ENCODE results near the gene SLC22A17.
A peak's percentile ranks its signal among the peaks of the same experiment; 100 is the strongest.
"Not testable (repeated sequence)": the region's sequence is repeated elsewhere in the genome, so short reads cannot be mapped to it uniquely, and the experiment has no call there.

Gene SLC22A17

GRCh38 chr14:23327947-23328744 is 24.5 kb downstream of the SLC22A17 start:
- peak; percentile 78 for DNase-seq

DNA sequence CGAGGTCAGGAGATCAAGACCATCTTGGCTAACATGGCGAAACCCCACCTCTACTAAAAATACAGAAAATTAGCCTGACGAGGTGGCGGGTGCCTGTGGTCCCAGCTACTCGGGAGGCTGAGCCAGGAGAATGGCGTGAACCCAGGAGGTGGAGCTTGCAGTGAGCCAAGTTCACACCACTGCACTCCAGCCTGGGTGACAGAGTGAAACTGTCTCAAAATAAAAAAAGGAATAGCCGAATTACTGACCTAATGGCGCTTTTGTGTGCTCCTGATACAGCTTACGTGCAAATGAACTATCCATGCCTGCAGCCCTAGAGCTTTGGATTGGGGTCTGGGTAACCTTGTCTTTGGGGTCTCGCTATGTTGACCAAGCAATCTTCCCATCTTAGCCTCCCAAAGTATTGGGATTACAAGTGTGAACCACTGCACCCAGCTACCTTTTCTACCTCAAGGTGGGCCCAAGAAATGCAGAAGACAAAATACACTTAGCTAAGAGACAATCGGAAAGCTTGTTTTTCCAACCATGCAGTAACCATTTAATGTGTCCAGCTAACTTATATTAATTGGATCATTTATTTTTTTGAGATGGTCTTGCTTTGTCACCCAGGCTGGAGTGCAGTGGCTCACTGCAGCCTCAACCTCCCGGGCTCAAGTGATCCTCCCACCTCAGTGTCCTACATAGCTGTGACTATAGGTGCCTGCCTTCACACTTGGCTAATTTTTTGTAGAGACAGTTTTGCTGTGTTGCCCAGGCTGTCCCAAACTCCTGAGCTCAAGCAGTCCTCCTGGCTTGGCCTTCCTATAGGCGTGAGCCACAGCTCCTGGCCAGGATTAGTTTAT is 26.0 kb downstream of the SLC22A17 start:
- no peak for DNase-seq

GRCh38 chr14:23325746-23326145 is 26.9 kb downstream of the SLC22A17 start:
- DNase-seq = not testable (repeated sequence)

DNA sequence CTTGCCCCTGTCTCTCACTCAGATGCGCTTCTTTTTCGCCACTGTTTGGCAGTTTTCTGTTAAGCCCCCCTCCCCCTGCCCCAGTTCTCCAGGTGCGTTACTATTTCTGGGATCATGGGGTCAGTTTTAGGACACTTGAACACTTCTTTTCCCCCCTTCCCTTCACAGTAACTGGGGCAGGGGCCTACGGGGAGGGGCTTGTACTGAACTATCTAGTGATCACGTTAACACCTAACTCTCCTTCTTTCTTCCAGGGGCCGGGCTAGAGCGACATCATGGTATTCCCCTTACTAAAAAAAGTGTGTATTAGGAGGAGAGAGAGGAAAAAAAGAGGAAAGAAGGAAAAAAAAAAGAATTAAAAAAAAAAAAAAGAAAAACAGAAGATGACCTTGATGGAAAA is 27.7 kb downstream of the SLC22A17 start:
- DNase-seq = no peak

DNA sequence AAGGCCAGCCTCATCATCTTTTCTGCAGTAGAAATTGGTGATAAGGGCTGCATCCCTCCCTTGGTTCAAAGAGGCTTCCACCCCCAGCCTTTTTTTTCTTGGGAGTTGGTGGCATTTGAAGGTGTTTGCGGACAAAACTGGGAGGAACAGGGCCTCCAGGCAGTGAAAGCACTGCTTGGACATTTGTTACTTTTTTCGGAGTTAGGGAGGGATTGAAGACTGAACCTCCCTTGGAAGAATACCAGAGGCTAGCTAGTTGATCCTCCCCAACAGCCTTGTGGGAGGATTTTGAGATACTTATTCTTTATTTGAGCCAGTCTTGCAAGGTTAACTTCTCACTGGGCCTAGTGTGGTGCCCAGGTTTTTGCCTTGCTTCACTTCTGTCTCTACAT is 28.2 kb downstream of the SLC22A17 start:
- DNase-seq = no peak

DNA sequence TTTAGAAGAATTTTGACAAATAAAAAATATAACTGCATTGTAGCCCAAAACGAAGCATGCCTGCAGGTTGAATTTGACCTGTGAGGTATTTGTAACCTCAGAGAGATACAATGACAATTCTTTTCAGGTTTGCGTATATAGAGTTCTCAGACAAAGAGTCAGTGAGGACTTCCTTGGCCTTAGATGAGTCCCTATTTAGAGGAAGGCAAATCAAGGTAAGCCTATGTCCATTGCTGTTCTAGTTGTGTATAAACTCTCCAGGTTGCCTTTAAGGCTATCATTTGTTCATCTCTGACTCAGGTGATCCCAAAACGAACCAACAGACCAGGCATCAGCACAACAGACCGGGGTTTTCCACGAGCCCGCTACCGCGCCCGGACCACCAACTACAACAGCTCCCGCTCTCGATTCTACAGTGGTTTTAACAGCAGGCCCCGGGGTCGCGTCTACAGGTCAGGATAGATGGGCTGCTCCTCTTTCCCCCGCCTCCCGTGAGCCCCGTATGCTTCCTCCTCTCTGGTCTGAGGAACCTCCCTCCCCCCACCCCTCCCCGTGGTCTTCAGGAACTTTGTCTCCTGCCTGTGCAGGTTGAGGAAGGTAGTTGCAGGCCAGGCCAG is 28.7 kb downstream of the SLC22A17 start:
- DNase-seq = no peak

DNA sequence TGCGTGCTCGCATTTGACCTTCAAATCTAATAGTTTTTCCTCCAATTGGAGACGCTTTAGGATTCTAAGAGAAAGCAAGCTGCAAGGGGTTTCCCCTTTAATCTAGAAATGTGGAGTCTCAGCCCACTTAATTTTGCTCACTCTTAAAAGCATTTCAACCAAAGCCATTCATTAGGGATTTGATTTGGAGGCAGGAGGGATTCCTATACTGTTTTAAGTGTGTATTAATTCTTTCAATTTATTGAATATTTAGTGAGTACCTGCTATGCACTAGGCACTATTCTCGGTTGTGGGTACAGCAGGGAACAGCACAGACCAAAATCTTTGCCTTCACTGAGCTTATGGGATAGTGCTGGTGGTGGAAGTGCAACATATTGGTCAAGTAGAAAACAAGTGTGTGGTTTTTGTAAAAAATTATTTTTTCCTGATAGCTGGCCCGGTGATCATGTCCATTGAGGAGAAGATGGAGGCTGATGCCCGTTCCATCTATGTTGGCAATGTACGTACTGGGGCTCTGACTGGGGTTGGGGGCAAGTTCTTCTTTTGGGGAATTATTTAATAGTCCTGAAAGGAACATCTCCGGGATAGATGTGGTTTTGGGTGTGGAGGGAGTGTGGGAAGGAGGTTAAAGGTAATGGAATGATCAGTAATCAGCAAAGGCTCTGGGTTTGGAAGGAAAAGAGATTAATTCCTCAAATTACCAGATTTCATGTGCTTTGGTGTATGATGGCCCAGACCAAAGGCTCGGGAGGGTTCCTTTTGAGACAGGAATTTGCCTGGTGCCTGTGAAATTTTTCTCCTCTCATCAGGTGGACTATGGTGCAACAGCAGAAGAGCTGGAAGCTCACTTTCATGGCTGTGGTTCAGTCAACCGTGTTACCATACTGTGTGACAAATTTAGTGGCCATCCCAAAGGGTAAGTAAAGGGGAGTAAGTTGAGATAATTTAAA is 29.8 kb downstream of the SLC22A17 start:
- DNase-seq = no peak

DNA sequence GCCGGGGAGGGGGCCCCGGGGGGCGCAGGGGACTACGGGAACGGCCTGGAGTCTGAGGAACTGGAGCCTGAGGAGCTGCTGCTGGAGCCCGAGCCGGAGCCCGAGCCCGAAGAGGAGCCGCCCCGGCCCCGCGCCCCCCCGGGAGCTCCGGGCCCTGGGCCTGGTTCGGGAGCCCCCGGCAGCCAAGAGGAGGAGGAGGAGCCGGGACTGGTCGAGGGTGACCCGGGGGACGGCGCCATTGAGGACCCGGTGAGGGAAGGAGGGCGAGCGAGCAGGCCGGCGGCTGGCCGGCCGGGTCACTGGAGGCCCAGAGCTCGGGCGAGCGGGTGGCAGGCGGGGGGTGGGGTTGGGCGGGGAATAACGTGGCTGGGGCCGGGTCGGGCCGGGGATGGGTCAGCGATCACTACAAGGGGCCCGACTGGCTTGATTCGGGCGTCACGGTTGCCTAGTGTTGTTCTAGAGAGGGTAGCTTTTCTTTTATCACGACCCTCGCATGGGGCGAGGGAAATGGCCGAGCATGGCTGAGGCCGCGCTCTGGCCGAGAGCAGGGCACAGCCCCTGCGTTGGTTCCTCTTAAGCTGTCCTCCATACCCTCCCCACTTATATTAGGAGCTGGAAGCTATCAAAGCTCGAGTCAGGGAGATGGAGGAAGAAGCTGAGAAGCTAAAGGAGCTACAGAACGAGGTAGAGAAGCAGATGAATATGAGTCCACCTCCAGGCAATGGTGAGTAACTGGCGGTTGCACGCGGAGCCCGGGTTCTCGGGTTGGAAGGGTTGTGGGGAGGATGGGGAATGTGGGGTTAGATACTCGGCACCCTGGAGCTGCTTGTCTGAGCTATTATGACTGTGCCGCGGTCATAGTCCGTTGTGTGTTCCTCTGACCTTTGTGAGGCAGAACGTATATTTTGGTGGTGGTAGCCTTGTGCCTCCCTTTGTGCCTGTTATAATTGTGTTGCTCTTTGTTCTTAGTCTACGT is 30.8 kb downstream of the SLC22A17 start:
- DNase-seq = peak; percentile 62

DNA sequence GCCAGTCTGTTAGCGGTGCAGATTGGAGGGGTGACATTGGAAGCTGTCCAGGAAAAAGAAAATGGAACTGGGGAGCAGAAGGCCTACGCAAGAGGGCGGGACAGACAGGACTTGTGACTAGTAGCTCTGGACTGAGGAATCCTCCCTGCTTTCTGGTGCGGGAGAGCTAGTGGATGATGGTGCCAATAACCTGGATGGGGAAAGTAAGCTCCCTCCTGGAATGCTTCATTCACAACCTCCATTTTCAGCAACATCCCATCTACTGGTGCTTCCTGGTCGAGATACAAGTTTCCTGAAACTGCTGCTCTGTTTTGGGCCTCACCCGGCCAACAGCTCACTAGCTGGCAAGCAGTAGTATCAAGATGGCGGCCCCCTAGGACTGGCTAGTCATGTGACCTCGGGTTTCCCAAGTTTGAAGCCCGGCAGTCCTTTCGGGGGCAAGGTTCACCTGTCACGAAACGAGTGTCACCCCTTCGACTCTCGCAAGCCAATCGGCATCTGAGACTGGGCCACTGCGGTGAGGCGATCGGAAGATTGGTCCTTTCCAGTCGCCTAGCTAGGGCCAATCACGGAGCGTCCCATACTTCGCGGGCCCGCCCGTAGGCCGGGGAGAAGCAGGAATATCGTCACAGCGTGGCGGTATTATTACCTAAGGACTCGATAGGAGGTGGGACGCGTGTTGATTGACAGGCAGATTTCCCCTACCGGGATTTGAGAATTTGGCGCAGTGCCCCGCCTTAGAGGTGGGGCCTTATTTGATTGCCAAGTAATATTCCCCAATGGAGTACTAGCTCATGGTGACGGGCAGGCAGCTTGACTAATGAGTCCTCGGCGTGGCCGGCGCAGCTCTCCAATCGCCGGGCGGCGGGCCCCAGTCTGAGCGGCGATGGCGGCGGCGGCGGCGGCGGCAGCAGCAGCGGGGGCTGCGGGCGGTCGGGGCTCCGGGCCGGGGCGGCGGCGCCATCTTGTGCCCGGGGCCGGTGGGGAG is 31.8 kb downstream of the SLC22A17 start, which contains the start of gene PABPN1:
Gene PABPN1, plus strand, starts transcription at position 874 of the 988 bp plus-strand sequence. Its CDS starts 13 bp downstream, at position 887.
- DNase-seq = peak; percentile 100

GRCh38 chr14:23319746-23320583 is 32.7 kb downstream of the SLC22A17 start:
- no peak for DNase-seq

DNA sequence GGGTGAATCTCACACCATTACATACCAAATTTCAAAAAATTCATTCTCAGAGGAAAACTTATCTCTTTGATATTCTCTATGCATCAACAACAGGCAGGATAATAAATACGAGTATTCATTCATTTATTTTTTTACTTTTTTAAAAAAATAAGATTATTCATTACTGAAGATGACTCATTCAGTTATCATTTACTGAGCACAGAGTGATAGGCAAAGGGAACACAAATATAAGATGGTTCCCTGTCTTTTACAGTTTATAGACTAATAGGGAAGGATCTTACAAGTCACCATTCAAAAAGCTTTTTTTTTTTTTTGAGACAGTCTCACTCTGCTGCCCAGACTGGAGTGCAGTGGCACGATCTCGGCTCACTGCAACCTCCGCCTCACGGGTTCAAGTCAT is 36.4 kb downstream of the SLC22A17 start:
- DNase-seq = no peak

GRCh38 chr14:23310546-23310945 is 42.1 kb downstream of the SLC22A17 start:
- DNase-seq = no peak

- DNase-seq = no peak
These were observed 43.8 kb downstream of the SLC22A17 start for GRCh38 chr14:23308721-23309445.

DNA sequence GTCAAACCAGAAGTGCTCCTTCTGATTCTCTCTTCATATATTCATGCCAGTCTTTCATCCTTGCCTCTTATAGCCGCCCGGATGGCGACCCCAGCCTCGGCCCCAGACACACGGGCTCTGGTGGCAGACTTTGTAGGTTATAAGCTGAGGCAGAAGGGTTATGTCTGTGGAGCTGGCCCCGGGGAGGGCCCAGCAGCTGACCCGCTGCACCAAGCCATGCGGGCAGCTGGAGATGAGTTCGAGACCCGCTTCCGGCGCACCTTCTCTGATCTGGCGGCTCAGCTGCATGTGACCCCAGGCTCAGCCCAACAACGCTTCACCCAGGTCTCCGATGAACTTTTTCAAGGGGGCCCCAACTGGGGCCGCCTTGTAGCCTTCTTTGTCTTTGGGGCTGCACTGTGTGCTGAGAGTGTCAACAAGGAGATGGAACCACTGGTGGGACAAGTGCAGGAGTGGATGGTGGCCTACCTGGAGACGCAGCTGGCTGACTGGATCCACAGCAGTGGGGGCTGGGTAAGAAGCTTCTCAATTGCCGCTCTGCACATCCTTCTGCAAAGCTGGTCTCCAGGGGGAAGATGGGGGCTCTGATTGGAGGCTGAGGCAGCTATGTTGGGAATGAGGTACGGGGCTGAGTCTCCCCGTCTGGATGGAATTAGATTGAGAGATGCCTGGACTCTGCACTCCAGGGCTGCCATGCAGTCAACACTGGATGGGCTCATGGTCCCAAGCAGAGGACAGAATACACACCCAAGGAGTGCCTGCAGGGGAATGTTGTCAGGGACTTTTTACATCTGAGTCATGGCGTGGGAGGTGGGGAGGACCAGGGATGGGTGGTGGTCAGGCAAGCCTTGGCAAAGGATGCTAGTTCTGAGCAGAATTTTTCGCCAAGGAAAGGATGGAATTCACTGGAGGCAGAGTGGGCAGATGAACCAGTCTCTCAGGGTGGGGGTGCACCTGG is 44.7 kb downstream of the SLC22A17 start:
- no peak for DNase-seq

- DNase-seq = no peak
These were observed 45.5 kb downstream of the SLC22A17 start for GRCh38 chr14:23307146-23307530.

GRCh38 chr14:23306412-23307145 is 46.1 kb downstream of the SLC22A17 start, which contains the start of gene BCL2L2:
BCL2L2 (plus strand) TSS chr14:23306833; CDS start chr14:23307768, 935 bp downstream.
- peak; percentile 87 for DNase-seq
